Measurements from ENCODE around the gene UBE2M.
"Not testable (repeated sequence)": the region's sequence is repeated elsewhere in the genome, so short reads cannot be mapped to it uniquely, and the experiment has no call there.

The UBE2M gene

GRCh38 chr19:58555369-58555885 lies 3.0 kb downstream of the UBE2M start:
- DNase-seq (ENCODE audit: low read depth): no peak

- DNase-seq (ENCODE audit: low read depth): peak; percentile 92
Measured at GRCh38 chr19:58554494-58555368, 3.7 kb downstream of the UBE2M start, which contains the start of gene CHMP2A. Gene CHMP2A (minus strand): TSS chr19:58555105. CDS start chr19:58554212, 893 bp downstream.

GRCh38 chr19:58553799-58554493 lies 4.5 kb downstream of the UBE2M start:
- DNase-seq (ENCODE audit: low read depth): no peak

GRCh38 chr19:58552655-58553054 lies 5.8 kb downstream of the UBE2M start:
- DNase-seq (ENCODE audit: low read depth): no peak

- no peak for DNase-seq (ENCODE audit: low read depth)
Measured at GRCh38 chr19:58551577-58552471, 6.6 kb downstream of the UBE2M start.

- no peak for DNase-seq (ENCODE audit: low read depth)
Measured at GRCh38 chr19:58551123-58551497, 7.3 kb downstream of the UBE2M start.

- no peak for DNase-seq (ENCODE audit: low read depth)
Measured at GRCh38 chr19:58550362-58551122, 7.9 kb downstream of the UBE2M start.

GRCh38 chr19:58549664-58550361 lies 8.6 kb downstream of the UBE2M start:
- DNase-seq (ENCODE audit: low read depth): no peak

GRCh38 chr19:58548859-58549663 lies 9.3 kb downstream of the UBE2M start:
- DNase-seq (ENCODE audit: low read depth): no peak

- DNase-seq (ENCODE audit: low read depth): no peak
Measured at GRCh38 chr19:58547323-58548312, 10.8 kb downstream of the UBE2M start.

GRCh38 chr19:58546019-58546530 lies 12.3 kb downstream of the UBE2M start:
- no peak for DNase-seq (ENCODE audit: low read depth)

GRCh38 chr19:58545286-58546018 lies 13.0 kb downstream of the UBE2M start:
- DNase-seq (ENCODE audit: low read depth): no peak

GRCh38 chr19:58544591-58545285 lies 13.7 kb downstream of the UBE2M start:
- no peak for DNase-seq (ENCODE audit: low read depth)

- peak; percentile 98 for DNase-seq (ENCODE audit: low read depth)
Measured at GRCh38 chr19:58543826-58544590, 14.4 kb downstream of the UBE2M start, which contains the start of gene TRIM28. Gene TRIM28 (plus strand): TSS chr19:58544064. CDS start chr19:58544758, 694 bp downstream.

- not testable (repeated sequence) for DNase-seq (ENCODE audit: low read depth)
Measured at GRCh38 chr19:58542641-58543372, 15.6 kb downstream of the UBE2M start.

All from HS-27A (cell line).